ENCODE results near the gene ERAS.

GRCh38 chrX:48785186-48785539 lies 41.1 kb upstream of the ERAS start:
- TF ChIP-seq POLR2AphosphoS5 (IDR thresholded peaks at IDR 0.05; ENCODE audit: borderline replicate concordance, low read depth, low read length) = no peak
- no peak for TF ChIP-seq EZH2 (IDR thresholded peaks at IDR 0.05)

Data from SK-N-MC (cell line).